GM12874 (cell line): ENCODE measurements around the gene CD99L2.

Experiments
- TF ChIP-seq, protein P1 (sequence below): IDR thresholded peaks from 2 replicates; pipeline ENCODE4 v1.5.1; 2011; ENCODE audit warnings: low read depth, mild to moderate bottlenecking, control low read depth, low read length, moderate library complexity; ENCODE audit not compliant: insufficient read depth

CD99L2 gene

DNA sequence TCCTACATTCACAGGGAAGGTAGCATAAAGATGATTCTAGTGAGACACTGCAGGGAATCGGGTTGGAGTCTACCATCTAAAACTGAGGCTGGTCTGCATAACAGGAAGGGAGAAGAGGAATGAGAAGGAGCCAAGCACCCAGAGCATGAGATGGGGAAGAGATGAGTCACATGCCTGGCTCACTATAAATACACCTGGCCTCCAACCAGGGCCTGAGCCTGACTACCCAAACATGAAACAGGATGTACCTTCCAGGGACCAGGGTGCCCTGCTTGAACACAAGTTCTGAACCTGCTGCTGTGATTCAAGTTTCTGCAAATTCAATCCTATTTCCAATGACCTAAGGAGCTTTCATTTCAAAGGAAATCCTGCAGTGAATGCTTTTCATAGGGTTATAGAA lies 24.9 kb downstream of the CD99L2 start:
- TF ChIP-seq, protein P1, sequence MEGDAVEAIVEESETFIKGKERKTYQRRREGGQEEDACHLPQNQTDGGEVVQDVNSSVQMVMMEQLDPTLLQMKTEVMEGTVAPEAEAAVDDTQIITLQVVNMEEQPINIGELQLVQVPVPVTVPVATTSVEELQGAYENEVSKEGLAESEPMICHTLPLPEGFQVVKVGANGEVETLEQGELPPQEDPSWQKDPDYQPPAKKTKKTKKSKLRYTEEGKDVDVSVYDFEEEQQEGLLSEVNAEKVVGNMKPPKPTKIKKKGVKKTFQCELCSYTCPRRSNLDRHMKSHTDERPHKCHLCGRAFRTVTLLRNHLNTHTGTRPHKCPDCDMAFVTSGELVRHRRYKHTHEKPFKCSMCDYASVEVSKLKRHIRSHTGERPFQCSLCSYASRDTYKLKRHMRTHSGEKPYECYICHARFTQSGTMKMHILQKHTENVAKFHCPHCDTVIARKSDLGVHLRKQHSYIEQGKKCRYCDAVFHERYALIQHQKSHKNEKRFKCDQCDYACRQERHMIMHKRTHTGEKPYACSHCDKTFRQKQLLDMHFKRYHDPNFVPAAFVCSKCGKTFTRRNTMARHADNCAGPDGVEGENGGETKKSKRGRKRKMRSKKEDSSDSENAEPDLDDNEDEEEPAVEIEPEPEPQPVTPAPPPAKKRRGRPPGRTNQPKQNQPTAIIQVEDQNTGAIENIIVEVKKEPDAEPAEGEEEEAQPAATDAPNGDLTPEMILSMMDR: no peak

DNA sequence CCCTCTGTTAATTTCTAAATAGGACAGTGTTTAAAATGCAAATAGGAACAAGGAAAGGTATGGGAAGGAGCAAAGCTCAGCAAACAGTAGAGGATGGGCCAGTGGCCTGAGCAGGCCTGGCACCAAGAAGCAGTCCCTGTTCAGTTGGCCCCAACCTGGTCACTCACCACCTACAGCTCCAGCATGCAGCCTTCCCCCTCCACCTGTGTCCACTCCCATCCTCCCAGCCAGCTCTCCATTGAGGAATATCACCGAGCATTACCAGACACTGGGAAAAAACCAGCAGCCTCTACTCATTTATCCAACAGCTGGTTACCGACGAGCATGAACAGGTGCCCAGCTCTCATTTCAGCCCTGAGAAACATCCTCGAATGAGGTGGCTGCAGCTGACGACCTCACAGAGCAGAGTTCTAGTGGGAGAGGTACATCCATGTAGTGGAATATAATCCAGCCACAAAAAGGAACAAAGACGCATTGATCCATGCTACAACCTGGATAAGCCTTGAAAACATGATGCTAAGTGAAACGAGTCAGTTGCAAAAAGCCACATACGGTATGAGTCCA lies 25.6 kb downstream of the CD99L2 start:
- TF ChIP-seq, protein P1: no peak

DNA sequence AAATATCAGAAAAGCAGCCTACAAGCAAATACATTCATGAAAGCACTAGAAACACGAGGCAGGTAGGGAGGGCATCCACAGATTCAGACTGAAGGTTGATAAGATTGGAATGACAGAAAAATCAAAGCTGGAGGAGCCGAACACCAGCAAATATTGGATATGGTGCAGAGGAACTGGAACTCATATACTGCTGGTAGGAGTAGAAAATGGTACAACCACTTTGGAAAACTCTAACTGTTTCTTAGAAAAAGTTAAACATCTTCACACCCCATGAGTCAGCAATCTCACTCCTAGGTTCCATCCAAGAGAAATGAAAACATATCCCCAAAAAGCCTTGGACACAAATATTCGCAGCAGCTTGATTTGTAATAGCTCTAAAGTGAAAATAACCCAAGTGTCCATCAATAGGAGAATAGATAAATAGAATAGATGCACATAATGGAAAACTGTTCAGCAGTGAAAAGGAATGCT lies 27.1 kb downstream of the CD99L2 start:
- TF ChIP-seq, protein P1: no peak

DNA sequence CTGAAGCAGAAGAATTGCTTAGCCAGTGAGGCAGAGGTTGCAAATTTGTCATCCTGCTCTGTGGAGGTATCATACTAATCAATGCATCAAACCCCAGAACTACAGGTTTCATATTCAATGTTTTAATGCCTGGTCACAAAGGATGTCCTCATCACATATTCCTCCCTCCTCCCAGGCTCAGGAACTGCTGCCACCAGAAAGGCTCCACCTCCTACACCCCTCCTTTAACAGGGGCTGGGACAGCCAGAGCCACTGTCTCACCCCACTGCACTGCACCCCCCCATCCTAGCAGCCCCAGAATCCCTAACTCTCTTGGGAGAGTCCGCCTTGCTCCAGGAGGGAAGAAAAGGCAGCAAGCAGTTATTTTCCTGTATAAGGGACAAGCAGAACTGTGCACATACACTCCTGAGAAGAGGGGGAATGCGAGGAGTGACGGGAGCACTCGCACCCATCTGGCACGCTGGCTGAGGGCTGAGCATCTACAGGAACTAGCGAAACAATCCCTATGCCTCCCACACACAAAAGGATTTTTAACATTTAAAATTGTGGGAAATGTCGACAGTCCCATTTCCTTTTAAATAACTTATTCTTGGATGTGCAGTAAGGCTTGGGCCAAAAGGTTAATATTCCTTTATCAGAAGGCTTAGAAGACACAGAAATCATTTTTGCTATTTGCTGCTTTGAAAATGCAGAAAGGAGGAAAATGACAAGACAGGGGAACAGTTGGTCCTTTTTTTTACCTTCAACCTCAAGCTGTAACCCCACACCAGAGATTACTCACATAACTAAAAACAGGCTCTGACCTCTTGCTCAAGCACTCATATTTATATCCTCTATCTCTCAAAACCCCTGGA lies 27.8 kb downstream of the CD99L2 start:
- TF ChIP-seq, protein P1: no peak

DNA sequence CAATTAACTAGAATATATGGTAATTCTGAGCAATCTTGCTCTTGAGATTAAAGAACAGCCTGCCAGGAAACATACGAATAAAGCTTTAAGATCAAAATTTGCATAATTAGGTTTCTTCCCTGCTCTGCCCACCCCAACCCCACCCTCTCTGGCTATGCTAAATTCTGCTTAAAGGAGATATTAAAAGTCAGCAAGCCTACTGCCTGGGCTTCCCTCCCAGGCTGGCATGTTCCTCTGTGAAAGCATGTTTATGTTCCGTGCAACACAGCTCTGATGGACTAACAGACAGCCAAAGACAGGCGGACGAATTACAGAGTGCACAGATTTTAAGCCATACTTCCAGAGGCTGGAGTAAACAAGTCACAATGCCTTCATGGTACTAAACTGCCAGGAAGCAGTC lies 28.4 kb downstream of the CD99L2 start:
- TF ChIP-seq, protein P1: no peak

DNA sequence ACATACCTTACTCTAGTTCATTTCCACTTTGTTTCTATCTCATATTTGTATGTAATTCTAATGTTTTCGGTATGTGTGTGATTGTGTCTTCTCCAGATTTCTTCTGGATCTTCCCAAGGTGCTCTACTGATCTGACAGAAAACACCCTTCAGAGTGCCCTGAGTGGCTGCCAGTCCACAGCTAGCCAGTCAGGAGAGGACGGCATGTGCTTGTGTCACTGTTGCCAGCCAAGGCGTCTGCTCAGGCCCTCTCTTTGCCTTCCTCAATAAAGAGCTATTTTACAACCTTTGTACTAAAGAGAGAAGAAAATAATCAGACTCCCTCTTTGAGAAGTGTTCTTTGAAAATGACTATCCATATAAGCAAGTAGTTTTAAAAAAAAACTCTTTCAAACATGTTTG lies 29.0 kb downstream of the CD99L2 start:
- TF ChIP-seq, protein P1: no peak

DNA sequence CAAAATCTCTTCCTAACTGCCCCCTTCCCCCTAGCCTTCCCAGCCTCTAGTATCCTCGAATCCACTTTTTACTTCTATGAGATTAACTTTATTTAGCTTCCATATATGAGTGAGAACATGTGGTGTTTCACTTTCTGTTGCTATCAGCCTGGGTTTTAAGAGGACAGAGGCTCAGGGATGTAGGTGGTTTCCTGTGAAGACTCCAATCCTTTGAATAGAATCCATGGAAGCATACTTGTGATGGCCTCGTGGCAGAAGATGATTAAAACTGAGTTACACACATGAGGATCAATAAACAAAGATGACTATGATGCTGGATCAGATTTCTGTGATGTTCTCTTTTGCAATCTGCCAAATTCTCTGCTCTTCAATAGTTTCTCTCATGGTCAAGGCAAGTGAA lies 29.8 kb downstream of the CD99L2 start:
- TF ChIP-seq, protein P1: no peak
